ENCODE results near the gene PARD3B. TPM values are rescaled to one million over a fixed set of nuclear protein-coding genes. Genes with fewer than 3 reads are reported as not detected.
"Not testable (repeated sequence)": the region's sequence is repeated elsewhere in the genome, so short reads cannot be mapped to it uniquely, and the experiment has no call there.

The PARD3B gene
- polyA plus RNA-seq, 6 donors from 2014 or later = not detected

DNA sequence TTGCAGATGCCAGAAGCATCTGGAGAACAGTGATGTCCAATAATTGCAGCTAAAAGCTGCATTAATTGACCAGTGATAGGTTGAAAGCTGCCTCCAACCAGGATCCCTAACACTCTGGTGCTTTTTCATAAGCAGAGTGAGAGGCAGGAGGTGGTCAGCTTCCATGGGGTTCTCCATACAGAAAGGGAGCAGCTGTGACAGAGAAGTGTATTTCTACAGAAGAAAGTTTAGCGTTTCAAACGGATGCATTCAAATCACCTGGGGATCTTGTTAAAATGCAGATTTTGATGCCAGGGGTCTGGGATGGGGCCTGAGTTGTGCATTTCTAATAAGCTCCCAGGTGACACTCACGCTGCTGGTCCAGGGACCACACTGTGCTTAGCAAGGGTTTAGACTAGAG, 920.5 kb downstream of the PARD3B start:
- Mint-ChIP-seq H3K36me3 (no peaks in the 10 kb centered on the region), H3K9me3 (peaks cover 0 to 4% (median 0%) of the 10 kb centered on the region in 7 donors), H3K4me3 (no peak overlapping the region), H3K4me1 (no peaks in the 10 kb centered on the region), H3K27ac (no peak overlapping the region), H3K27me3 (peaks cover 0 to 6% (median 0%) of the 10 kb centered on the region in 3 donors)
- ATAC-seq (ENCODE audit: low read depth in 2 of 2) (no peak), DNase-seq (no peak)

DNA sequence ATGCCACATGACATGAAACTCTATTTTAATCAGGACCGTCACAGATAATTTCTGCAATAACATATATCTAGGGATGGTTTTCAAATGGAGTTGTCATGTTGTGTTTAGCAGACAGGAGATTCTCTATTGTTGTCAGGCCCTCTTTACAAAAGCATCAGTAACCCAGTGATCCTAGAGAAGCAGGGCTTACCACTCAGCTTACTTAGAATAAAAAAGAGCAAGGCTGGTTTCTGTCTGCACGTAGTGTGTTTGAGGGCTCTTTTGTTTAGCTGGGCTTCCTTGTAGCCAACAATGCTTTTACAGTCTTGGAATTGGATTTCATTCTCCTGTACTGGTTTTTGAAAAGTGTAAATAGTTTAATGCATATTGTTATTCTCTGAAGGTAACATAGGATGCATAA, 926.5 kb downstream of the PARD3B start:
- Mint-ChIP-seq H3K36me3 (no peaks in the 10 kb centered on the region), H3K27me3 (peaks cover 0 to 4% (median 4%) of the 10 kb centered on the region in 3 donors), H3K9me3 (peaks cover 0 to 4% (median 0%) of the 10 kb centered on the region in 7 donors), H3K27ac (no peak overlapping the region), H3K4me3 (no peak overlapping the region), H3K4me1 (no peaks in the 10 kb centered on the region)
- no peak for DNase-seq
- no peak for ATAC-seq (ENCODE audit: low read depth in 2 of 2)

DNA sequence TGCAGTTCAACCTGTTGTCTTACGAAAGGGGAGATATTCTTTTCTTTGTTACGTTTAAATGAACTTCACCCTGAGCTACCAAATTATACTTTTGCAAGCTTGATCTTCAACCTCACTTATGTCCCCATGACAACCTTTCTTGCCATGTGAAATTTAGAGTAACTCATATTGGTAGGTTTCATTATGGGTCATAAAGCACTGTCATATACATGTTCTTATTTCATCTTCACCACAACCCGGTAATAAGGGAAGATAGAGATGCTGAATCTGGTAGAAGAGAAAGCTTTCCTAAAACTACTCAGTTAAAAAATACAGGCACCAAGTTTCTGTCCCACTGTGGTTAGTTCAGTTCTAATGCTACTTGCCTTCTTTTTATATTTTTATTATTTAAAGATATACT, 928.5 kb downstream of the PARD3B start:
- peaks cover under 1 to 4% (median 4%) of the 10 kb centered on the region in 3 donors for H3K27me3 Mint-ChIP-seq
- H3K4me1 Mint-ChIP-seq = no peaks in the 10 kb centered on the region
- no peak overlapping the region for H3K27ac Mint-ChIP-seq
- DNase-seq (no peak), ATAC-seq (ENCODE audit: low read depth in 2 of 2) (no peak)
- H3K4me3 Mint-ChIP-seq = no peak overlapping the region
- no peaks in the 10 kb centered on the region for H3K36me3 Mint-ChIP-seq
- peaks cover 0 to 4% (median 0%) of the 10 kb centered on the region in 7 donors for H3K9me3 Mint-ChIP-seq

DNA sequence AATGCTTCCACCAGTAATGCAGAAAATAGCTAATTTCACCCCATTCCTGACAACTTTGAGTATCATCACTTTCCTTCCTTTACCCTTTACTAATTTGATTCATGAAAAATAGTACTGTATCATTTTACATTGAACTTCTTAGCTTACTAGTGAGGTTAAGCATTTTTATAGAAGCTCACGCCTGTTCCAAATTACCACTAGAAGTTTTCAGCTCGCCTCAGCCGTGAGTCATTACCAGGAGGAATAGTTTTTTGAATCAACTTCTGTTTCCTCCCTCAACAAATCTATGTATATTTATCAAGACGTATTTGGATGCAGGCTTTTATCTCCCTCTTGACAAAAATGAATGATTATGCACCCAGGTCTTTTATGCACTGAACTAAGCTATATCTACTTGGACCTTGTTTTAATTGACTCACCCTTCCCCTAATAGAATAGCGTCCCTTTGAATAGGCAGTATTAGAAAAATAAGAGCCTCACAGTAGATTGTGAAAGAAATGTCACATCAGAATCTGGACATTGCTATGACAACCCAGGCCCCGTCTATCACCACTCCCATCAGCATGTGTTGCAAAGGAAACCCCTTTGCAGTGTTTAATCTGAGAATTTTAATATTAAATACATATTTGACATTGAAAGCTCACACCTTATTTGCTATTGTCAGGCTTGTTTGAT, 929.6 kb downstream of the PARD3B start:
- ATAC-seq (ENCODE audit: low read depth in 2 of 2) (no peak), DNase-seq (no peak)
- peaks cover 0 to 4% (median 0%) of the 10 kb centered on the region in 7 donors for H3K9me3 Mint-ChIP-seq
- H3K36me3 Mint-ChIP-seq = no peaks in the 10 kb centered on the region
- H3K4me3 Mint-ChIP-seq = no peak overlapping the region
- H3K27ac Mint-ChIP-seq = no peak overlapping the region
- H3K27me3 Mint-ChIP-seq = peaks cover 4 to 6% (median 4%) of the 10 kb centered on the region in 3 donors
- no peaks in the 10 kb centered on the region for H3K4me1 Mint-ChIP-seq

DNA sequence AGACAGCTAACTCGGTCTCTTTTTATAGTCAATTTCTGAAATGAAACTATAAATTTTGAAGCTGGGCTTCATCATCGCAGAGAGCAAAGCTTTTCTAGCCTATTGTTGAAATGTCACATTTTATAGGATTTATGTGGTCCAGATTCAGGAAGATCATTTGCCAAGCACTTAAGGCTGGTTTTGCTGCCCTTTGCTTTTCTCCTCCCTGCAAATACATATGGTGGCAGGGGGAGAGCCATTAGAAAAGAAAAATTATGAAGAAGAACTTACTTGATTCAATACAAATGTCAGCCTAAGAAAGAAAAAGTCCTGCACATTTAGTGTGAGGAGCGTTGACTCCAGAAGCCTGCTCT, 930.1 kb downstream of the PARD3B start:
- H3K27me3 Mint-ChIP-seq = peaks cover 4 to 6% (median 4%) of the 10 kb centered on the region in 3 donors
- ATAC-seq (ENCODE audit: low read depth in 2 of 2) (no peak), DNase-seq (no peak)
- no peaks in the 10 kb centered on the region for H3K36me3 Mint-ChIP-seq
- H3K9me3 Mint-ChIP-seq = peaks cover 0 to 2% (median 0%) of the 10 kb centered on the region in 7 donors
- H3K27ac Mint-ChIP-seq = no peak overlapping the region
- no peak overlapping the region for H3K4me3 Mint-ChIP-seq
- H3K4me1 Mint-ChIP-seq = no peaks in the 10 kb centered on the region

DNA sequence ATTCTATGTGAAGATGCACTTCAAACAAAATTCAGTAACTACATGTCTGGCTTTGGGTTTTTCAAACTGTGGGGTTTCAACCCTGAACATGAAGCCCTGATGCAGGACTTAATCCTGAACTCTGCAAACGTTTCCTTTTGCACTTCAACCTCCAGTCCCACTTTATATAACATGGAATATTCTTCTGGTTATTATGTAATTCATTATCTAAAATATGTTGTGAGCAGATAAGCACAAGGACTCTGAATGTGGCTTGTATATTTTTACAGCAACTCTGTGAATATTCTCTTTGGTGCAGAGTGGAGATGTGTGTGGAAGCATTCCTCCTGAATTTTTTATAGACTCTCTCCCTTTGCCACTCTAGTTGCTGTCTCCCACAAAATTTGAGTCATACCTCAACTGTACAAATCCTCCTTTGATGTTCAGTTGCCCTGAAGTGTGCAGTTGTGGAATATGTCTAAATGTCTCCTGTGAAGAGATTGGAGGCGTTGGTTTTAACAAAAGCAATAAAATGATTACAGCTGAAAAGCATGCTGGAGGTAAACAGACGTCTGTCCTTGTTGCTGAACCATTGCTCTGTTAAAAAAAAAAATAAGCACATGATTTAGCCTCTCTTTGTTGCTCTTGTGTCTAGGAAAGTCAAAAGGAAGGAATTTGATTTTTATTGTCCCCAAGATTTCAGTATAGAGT, 931.9 kb downstream of the PARD3B start:
- no peaks in the 10 kb centered on the region for H3K36me3 Mint-ChIP-seq
- H3K27me3 Mint-ChIP-seq = peaks cover 4 to 6% (median 4%) of the 10 kb centered on the region in 3 donors
- no peak for DNase-seq
- ATAC-seq (ENCODE audit: low read depth in 2 of 2) = no peak
- H3K9me3 Mint-ChIP-seq = peaks cover 0 to 2% (median 0%) of the 10 kb centered on the region in 7 donors
- no peak overlapping the region for H3K27ac Mint-ChIP-seq
- H3K4me3 Mint-ChIP-seq = no peak overlapping the region
- H3K4me1 Mint-ChIP-seq = no peaks in the 10 kb centered on the region

DNA sequence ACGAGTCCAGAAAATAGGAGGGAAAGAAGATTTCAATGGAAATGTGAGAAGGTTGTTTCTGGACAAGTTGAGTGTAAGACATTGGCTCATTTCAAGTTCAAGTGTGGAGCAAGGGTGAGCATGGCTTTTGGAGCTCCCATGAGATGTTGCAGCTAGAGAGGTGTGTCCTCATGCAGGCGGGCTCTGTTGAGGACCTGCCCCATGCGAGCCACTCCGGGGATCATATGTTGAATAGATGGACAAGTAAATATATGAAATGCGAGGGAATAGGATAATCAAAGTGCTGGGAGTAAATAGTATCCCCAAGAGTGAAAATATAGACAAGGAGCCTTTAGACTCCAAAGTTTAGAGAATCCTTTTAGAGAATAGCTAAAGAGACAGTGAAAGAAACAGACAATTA, 936.6 kb downstream of the PARD3B start:
- Mint-ChIP-seq H3K4me1 (no peaks in the 10 kb centered on the region), H3K27me3 (peaks cover 0 to 6% (median 4%) of the 10 kb centered on the region in 3 donors), H3K4me3 (no peak overlapping the region), H3K9me3 (peaks cover 0 to 2% (median 0%) of the 10 kb centered on the region in 7 donors), H3K36me3 (no peaks in the 10 kb centered on the region), H3K27ac (no peak overlapping the region)
- DNase-seq (no peak), ATAC-seq (ENCODE audit: low read depth in 2 of 2) (no peak)

DNA sequence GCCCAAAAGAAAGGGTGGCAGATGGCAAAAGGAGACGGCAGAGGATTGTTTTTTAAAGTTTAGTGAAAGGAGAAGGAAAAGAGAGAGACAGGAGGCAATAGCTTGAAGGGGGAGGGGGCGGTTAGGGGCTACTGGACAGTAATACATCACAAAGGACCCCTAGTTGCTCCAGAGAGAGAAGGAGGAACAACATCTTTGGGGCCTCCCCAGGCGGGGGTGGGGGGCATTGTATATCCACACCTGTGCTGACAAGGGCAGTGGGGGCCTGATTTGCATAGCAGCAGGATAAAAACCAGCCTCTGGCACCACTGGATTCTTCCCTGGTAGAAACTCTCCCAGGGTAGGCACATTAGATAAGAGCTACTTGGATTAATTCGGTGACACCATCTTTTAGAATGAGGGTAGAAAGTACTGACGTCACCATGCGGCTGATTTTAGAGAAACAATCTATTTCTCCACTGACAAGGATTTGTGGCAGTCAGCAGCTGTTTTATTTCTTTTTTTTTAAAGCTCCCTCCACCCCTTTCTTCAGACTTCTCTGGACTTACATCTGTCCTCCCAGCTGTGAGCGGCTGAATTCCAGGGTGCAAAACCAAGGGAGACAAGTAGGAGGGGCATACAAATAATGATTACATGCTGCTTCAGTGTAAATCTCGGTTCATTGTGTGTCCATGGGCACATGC, 937.3 kb downstream of the PARD3B start:
- no peak for ATAC-seq (ENCODE audit: low read depth in 2 of 2)
- Mint-ChIP-seq H3K36me3 (no peaks in the 10 kb centered on the region), H3K27ac (no peak overlapping the region), H3K4me1 (no peaks in the 10 kb centered on the region), H3K27me3 (peaks cover 0 to 6% (median 4%) of the 10 kb centered on the region in 3 donors), H3K4me3 (no peak overlapping the region), H3K9me3 (peaks cover 0 to 2% (median 0%) of the 10 kb centered on the region in 7 donors)
- DNase-seq = no peak

DNA sequence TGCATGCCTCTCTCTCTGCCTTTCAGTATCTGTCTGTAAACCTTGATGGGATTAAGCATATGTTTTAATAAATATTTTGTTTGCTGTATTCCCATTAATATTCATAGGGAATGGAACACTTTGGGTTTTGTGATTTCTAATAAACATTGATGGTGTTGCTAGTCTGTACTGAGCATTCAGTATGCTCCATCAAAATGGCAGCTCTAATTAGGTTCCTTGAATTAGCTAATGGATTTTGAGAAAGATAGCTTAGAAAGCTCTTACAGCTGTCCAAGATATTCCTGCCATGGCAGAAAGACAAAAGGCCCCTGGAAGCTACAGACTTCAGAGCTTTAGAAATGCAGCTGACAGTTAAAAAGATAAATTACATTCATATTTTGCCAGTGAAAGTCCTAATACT, 937.8 kb downstream of the PARD3B start:
- Mint-ChIP-seq H3K36me3 (no peaks in the 10 kb centered on the region), H3K9me3 (peaks cover 0 to 2% (median 0%) of the 10 kb centered on the region in 7 donors), H3K4me1 (no peaks in the 10 kb centered on the region), H3K27me3 (peaks cover 0 to 6% (median 4%) of the 10 kb centered on the region in 3 donors), H3K27ac (no peak overlapping the region), H3K4me3 (no peak overlapping the region)
- DNase-seq (no peak), ATAC-seq (ENCODE audit: low read depth in 2 of 2) (no peak)

DNA sequence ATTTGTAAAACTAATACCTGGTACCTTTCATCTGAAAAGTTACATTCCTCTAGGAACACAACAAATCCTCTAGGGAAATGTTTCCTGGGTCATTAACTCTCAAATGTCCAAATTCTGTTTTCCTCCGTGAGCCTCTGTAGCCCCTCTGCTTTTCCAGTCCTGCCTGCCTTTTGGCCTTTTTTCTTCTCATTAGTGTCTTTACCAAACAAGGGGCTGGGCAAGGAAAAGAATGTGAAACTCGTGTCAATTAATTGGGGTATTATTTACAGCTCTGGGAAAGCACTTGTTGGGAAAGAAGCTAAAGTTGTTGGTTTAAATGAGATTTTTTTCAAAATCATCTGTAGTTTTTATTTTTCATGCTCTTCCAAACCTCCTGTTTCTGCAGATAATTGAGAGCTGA, 938.9 kb downstream of the PARD3B start:
- ATAC-seq (ENCODE audit: low read depth in 2 of 2) = no peak
- peaks cover 0 to 4% (median 2%) of the 10 kb centered on the region in 3 donors for H3K27me3 Mint-ChIP-seq

DNA sequence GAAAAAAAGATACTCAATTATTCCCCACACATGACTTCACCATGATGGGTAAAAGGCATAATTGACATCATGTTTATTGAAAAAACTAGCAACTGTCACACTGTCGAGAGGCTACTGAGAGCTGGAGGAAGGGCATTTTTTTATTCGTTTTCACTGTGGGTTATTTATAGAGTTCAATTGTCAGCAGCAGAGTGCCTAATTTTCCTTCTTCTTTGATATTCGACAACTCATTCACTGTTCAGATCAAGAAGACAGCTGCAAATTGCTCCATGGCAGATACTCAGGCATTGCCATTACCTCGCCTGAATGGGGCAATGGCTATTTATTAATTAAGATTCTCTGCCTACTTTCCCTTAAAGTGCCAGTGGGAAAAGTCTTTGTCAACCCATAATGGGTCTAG, 939.5 kb downstream of the PARD3B start:
- no peaks in the 10 kb centered on the region for H3K36me3 Mint-ChIP-seq
- no peak overlapping the region for H3K4me3 Mint-ChIP-seq
- DNase-seq (no peak), ATAC-seq (ENCODE audit: low read depth in 2 of 2) (no peak)
- H3K27me3 Mint-ChIP-seq = peaks cover 0 to 4% (median 0%) of the 10 kb centered on the region in 3 donors
- H3K4me1 Mint-ChIP-seq = no peaks in the 10 kb centered on the region
- peaks cover 0 to 2% (median 0%) of the 10 kb centered on the region in 7 donors for H3K9me3 Mint-ChIP-seq
- peak overlapping the region in 1 of 6 donors; percentile 7 for H3K27ac Mint-ChIP-seq

More for the DNA sequence above, 938.9 kb downstream of the PARD3B start:
- Mint-ChIP-seq H3K36me3 (no peaks in the 10 kb centered on the region), H3K27ac (no peak overlapping the region), H3K4me3 (no peak overlapping the region), H3K4me1 (no peaks in the 10 kb centered on the region), H3K9me3 (peaks cover 0 to 2% (median 0%) of the 10 kb centered on the region in 7 donors)
- no peak for DNase-seq

DNA sequence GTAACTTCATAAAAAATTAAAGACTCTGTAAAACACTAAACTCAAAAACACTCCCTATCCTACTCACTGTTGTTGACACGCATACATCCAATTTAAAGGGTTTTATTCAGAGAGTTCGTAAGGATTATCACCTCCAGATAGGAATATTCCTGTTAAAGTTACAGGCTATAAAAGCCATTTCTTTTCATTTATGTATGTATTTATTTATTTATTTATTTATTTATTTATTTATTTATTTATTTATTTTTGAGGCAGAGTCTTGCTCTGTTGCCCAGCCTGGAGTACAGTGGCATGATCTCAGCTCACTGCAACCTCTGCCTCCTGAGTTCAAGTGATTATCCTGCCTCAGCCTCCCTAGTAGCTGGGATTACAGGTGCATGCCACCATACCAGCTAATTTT, 948.3 kb downstream of the PARD3B start:
- H3K27ac Mint-ChIP-seq; H3K36me3 Mint-ChIP-seq; ATAC-seq (ENCODE audit: low read depth in 2 of 2); DNase-seq; H3K4me1 Mint-ChIP-seq; H3K9me3 Mint-ChIP-seq; H3K27me3 Mint-ChIP-seq; H3K4me3 Mint-ChIP-seq: not testable (repeated sequence)

DNA sequence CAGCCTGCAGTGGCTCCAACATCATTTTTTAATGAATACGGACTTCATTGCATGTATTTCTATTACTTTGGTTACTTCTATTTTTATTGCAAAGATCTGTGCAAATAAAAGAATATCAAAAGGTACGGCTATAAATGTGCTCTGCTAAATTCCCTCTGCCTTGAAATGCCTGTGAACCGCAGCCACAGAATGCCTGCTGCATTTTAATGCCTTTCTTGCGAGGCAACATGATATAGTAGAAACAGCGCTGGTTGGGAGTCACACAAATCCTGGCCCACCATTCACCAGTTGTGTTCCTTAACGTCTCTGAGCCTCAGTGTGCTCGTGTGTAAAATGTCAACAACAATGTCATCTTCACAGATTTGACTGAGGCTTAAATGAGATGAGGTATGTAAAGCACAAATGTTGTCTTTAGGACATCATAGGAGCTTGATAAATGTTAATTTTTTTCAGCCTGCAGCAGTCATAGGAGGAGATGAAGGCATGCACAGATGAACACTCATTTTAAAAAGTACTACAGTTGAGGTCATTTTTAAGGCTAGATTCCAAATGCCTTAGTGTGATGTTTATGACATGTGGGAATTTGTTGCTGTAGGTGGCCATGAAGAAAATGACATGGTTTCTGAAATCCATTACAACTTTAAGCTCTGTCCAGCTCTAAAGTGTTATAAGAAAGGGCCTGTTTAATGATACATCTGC, 949.4 kb downstream of the PARD3B start:
- Mint-ChIP-seq H3K27me3 (peaks cover 0 to 4% (median 0%) of the 10 kb centered on the region in 3 donors), H3K9me3 (peaks cover 0 to 9% (median 7%) of the 10 kb centered on the region in 7 donors), H3K36me3 (no peaks in the 10 kb centered on the region), H3K27ac (no peak overlapping the region), H3K4me1 (no peaks in the 10 kb centered on the region), H3K4me3 (no peak overlapping the region)
- DNase-seq = no peak
- no peak for ATAC-seq (ENCODE audit: low read depth in 2 of 2)
